Right hindlimb (tissue), 1 donor: ENCODE results near the gene SMARCA4.
"Not testable (repeated sequence)": the region's sequence is repeated elsewhere in the genome, so short reads cannot be mapped to it uniquely, and the experiment has no call there.

Experiments used
- DNase-seq: peaks from one replicate; pipeline ENCODE4 v3.0.0-alpha.2; 2018

SMARCA4 gene

GRCh38 chr19:10981252-10981895, 20.5 kb downstream of the SMARCA4 start:
- no peak for DNase-seq

GRCh38 chr19:10983026-10983425, 22.2 kb downstream of the SMARCA4 start:
- DNase-seq, result no peak

GRCh38 chr19:10984166-10984735, 23.4 kb downstream of the SMARCA4 start:
- no peak for DNase-seq

- DNase-seq, result no peak
Measured at GRCh38 chr19:10985502-10985901, 24.7 kb downstream of the SMARCA4 start.

GRCh38 chr19:10986301-10987127, 25.7 kb downstream of the SMARCA4 start:
- DNase-seq, result no peak

GRCh38 chr19:10987571-10988297, 26.9 kb downstream of the SMARCA4 start:
- DNase-seq, result no peak

- no peak for DNase-seq
Measured at GRCh38 chr19:10988380-10988779, 27.6 kb downstream of the SMARCA4 start.

GRCh38 chr19:10988921-10989320, 28.1 kb downstream of the SMARCA4 start:
- DNase-seq, result no peak

GRCh38 chr19:10991076-10991475, 30.2 kb downstream of the SMARCA4 start:
- DNase-seq, result no peak

- no peak for DNase-seq
Measured at GRCh38 chr19:10991521-10992081, 30.8 kb downstream of the SMARCA4 start.

GRCh38 chr19:10992174-10992573, 31.3 kb downstream of the SMARCA4 start:
- DNase-seq, result not testable (repeated sequence)

GRCh38 chr19:10995926-10996600, 35.2 kb downstream of the SMARCA4 start:
- DNase-seq, result no peak

- DNase-seq, result peak; percentile 35
Measured at GRCh38 chr19:10998045-10998533, 37.3 kb downstream of the SMARCA4 start.

- DNase-seq, result no peak
Measured at GRCh38 chr19:10998666-10999065, 37.8 kb downstream of the SMARCA4 start.

GRCh38 chr19:11005521-11005920, 44.7 kb downstream of the SMARCA4 start:
- DNase-seq, result no peak

- no peak for DNase-seq
Measured at GRCh38 chr19:11007385-11007784, 46.6 kb downstream of the SMARCA4 start.

- no peak for DNase-seq
Measured at GRCh38 chr19:11007962-11008532, 47.2 kb downstream of the SMARCA4 start.

GRCh38 chr19:11010041-11010440, 49.2 kb downstream of the SMARCA4 start:
- no peak for DNase-seq

- no peak for DNase-seq
Measured at GRCh38 chr19:11012507-11012906, 51.7 kb downstream of the SMARCA4 start.

GRCh38 chr19:11013771-11014170, 52.9 kb downstream of the SMARCA4 start:
- no peak for DNase-seq

- no peak for DNase-seq
Measured at GRCh38 chr19:11014403-11014911, 53.6 kb downstream of the SMARCA4 start.

GRCh38 chr19:11016631-11017030, 55.8 kb downstream of the SMARCA4 start:
- no peak for DNase-seq
